Measurements from ENCODE around the gene TNFSF11. TPM values are rescaled to one million over a fixed set of nuclear protein-coding genes. Genes with fewer than 3 reads are reported as not detected.
"Not testable (repeated sequence)": the region's sequence is repeated elsewhere in the genome, so short reads cannot be mapped to it uniquely, and the experiment has no call there.

TNFSF11 gene
- total RNA-seq, 1 experiment from 2014 or later: not detected

DNA sequence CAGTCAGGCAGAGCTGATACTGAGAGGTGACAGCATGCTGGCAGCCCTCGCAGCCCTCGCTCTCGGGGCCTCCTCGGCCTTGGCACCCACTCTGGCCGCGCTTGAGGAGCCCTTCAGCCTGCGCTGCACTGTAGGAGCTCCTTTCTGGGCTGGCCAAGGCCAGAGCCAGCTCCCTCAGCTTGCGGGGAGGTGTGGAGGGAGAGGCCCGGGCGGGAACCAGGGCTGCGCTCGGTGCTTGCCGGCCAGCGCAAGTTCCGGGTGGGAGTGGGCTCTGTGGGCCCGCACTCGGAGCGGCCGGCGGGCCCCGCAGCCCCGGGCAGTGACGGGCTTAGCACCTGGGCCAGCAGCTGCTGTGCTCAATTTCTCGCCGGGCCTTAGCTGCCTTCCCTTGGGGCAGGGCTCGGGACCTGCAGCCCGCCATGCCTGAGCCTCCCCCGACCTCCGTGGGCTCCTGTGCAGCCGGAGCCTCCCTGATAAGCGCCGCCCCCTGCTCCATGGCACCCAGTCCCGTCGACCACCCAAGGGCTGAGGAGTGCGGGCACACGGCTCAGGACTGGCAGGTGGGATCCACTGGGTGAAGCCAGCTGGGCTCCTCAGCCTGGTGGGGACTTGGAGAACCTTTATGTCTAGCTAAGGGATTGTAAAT lies 14.3 kb upstream of the TNFSF11 start:
- DNase-seq (ENCODE audit: low spot score): not testable (repeated sequence)

DNA sequence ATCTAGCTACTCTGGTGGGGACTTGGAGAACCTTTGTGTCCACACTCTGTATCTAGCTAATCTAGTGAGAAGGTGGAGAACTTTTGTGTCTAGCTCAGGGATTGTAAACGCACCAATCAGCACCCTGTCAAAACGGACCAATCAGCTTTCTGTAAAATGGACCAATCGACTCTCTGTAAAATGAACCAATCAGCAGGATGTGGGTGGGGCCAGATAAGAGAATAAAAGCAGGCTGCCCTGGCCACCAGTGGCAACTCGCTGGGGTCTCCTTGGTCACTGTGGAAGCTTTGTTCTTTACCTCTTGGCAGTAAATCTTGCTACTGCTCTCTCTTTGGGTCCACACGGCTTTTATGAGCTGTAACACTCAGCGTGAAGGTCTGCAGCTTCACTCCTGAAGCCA lies 13.6 kb upstream of the TNFSF11 start:
- DNase-seq (ENCODE audit: low spot score): not testable (repeated sequence)

DNA sequence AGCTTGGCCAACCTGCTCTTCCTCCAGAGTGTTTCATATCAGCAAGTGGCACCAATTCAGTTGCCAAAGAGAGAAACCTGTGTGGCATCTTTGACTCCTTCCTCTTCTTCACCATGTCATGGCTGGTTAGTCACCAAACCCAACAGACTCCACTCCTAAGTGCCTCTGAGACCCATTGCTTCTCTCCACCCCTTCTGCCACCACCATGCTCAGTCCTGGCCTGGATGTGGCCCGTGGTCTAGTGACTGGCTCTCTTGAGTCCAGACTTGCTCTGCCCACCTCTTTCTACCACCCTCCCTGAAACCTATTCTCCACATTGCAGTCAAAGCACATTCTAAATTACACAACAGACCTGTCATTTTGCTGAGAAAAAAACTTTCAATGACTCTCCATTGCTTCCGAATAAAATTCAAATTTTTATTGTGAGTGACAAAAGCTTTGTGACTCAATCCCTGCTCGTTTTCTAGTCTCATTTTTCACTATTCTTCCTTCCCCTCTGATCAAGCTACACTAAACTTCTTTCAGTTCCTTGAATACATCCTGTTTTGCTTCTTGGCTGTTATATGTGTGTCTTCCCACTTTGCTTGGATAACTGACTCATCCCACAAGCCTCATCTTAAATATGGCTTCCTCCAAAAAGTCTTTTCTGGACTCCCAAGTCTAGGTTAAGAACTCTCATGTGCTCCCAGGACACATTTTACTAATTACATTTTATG lies 12.0 kb upstream of the TNFSF11 start:
- no peak for DNase-seq (ENCODE audit: low spot score)

DNA sequence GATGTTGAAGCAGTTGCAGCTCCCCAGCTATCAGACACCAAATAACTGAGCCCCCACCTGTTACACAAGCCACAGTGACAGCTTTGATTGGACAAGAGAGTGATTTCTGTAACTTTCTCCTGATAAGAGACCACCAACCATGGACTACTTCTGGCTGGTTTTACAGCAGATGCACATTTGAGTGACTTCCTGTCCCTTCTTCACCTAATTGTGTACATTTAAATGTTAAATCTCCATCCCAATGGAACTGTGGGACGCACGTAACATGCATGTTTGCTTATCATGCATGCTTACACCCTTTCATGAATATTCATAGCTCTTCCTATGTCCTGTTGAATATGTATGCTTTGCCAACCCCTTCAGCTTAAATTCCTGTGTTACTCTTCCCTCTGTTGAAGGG lies 6.0 kb upstream of the TNFSF11 start:
- no peak for DNase-seq (ENCODE audit: low spot score)

DNA sequence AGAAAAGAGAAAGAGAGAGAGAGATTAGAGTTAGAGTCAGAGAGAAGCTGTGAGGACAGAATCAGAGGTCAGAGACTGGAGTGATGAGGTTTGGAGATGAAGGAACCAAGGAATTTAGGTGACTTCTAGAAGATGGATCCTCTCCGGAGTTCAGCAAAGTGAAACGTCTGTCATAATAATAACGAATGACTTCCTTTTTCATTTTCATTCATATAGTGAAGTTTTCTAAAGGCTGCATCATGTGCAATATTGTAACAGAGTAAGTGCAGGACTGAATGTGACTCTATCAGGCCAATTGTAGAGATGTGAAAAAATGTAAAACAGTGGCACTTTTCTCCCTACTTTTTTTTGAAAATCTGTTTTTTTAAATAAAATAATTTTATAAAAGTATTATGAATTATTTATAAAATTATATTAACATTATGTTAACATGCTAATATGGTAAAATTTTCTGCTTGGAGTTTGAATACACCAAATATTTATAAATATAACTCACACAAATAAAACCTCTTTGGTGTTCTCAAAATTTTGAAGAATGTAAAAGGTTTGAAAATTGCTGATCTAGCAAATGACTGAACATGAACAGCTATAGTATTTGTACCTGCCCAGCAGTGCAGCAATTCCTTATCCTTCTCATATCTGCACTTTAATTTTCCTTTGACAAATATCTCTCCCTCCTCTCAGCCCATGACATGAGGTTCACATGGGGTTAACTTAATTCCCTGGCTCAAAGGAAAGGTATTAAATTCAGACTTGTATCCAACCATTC lies 4.2 kb upstream of the TNFSF11 start:
- DNase-seq (ENCODE audit: low spot score): no peak

DNA sequence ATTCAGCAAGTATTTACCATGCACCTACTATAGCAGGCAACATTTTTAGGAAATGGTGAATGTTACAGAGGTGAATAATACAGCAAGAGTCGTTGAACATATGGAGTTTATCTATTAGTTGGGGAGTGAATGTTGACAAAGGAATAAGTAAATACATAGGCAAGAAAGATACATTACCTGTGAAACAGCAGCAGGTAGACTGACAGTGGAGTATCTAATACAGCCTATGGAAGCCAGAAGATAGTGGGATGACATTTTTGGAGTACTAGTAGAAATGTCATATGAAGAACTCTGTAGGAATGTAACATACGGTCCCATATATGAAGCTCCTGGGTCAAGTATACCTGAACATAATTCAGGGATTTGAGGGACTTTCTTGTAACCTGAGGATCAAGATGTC lies 2.1 kb upstream of the TNFSF11 start:
- no peak for DNase-seq (ENCODE audit: low spot score)

DNA sequence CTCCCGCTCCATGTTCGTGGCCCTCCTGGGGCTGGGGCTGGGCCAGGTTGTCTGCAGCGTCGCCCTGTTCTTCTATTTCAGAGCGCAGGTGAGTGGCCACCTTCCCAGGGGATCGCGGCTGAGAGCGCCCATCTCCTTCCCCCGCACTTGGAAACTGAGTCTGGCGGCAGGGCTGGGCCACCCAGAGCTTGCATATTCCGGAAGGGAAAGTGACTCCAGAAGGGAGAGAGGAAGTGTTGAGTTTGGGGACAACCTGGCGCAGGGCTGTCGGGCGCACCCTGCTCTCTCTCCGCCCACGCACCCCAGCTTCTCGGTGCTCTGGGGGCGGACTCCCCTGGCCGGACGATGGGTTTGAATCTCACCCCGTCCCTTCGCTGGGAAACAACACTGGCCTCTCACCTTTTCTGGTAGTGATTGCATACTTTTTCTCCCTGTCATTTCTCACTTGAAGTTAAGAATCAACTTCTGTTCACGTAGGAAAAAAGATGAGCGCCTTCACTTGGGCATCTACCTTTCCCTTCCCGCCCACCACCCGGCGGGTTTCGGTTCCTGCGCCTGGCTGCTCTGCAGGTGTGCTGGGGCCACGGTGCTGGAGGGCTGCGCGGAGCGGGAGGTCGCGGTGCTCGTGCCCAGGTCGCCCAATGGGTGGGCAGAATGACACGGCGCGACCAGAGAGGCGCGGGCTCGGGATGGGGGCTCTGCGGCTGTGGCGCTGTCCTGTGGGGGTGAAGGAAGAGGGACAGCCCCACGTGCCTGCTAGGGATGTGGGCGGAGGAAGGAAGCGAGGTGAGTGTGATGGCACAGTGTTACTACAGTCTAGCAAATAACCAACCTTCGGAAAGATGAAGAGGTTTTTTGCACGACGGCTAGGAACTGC lies 721 bp downstream of the TNFSF11 start:
- no peak for DNase-seq (ENCODE audit: low spot score)

DNA sequence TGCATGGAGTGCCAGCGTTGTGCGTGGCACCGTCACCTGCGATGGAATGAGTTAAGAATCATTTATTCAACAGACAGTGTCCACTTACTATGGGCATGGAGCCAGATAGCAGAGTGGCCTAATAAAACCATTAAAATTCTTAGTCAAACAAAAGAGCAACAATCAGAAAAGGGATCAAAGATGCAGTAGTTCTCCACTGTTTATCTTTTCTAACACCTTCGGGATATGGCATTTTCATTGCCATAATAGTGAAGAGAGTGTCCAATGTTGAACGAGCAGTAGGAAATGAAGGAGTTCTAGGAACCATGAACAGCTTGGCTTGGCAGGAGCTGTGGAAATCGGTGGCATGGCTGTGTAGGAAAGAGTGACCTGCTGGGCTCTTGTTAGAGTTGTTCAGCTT lies 2.0 kb downstream of the TNFSF11 start:
- peak; percentile 36 for DNase-seq (ENCODE audit: low spot score)

DNA sequence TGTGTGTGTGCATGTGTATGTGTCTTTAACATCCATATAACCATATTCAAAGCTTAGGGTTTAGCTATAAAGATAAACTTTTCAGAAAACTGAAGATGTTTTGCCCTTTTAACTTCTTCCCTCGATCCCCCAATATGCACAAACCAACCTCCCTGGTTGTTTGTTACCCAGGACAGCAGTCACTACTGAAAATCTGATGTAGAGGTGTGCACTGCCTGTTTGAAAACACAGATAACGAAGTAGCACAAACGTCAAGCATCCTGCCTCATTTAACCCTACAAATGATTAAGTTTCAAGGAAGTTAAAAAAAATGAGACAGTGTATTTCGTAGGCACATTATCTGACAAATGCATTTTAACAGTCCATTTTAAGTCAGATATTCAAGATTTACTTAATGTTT lies 3.6 kb downstream of the TNFSF11 start:
- no peak for DNase-seq (ENCODE audit: low spot score)

DNA sequence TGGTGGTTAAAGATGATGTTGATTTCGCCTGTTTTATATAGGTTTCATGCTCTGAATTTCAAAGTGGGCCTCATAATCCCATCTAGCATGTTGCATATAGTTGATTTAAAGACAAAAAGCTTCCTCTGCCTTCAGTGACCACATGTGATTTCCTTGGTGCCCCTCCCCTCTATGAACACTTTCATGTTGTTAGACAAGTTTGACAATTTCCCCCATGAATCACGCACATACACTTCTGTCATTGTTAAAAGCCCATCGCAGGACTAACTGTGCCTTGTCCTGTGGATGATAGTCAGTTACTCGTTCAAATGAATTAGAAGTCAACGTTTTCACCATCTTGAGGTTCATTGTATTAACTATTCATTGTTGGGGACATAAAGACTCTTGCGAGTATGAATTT lies 6.7 kb downstream of the TNFSF11 start:
- DNase-seq (ENCODE audit: low spot score): no peak

DNA sequence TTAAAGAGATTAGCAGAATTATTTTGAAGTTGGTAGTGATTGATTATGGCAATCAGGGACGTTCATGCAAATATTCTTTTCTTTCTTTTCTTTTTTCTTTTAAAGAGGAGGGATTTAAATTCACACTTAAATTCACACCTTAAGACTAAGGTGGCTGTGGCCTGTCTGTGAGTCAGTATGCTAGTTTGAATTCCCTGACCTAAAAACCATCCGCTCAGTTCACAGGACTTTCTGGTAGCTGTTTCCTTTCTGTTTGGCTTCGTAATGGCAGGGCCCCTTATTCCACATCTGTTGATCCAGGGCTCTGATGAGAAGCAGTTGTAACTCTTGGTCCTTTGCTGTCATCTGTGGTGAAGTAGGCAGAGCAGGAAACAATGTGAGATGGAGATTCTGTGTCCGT lies 7.5 kb downstream of the TNFSF11 start:
- DNase-seq (ENCODE audit: low spot score): no peak

DNA sequence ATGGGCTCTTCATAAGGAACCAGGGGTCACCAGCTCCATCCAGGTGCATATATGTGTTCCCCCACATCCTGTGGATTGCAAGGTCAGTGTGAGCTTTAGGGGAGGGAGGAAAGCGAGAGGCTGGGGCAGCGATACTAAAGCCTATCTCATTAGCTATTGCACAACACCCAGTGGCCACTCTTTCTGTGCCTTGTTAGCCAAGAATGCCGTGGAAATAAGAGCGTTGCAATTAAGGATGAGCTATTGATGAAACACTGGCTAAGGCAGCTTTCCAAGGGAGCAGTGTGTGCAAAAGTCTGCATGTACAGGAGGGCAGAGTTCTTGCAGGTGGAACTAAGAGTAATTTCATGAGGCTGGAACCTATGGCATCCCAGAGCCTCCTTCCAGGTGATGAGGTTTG lies 17.6 kb downstream of the TNFSF11 start:
- no peak for DNase-seq (ENCODE audit: low spot score)

DNA sequence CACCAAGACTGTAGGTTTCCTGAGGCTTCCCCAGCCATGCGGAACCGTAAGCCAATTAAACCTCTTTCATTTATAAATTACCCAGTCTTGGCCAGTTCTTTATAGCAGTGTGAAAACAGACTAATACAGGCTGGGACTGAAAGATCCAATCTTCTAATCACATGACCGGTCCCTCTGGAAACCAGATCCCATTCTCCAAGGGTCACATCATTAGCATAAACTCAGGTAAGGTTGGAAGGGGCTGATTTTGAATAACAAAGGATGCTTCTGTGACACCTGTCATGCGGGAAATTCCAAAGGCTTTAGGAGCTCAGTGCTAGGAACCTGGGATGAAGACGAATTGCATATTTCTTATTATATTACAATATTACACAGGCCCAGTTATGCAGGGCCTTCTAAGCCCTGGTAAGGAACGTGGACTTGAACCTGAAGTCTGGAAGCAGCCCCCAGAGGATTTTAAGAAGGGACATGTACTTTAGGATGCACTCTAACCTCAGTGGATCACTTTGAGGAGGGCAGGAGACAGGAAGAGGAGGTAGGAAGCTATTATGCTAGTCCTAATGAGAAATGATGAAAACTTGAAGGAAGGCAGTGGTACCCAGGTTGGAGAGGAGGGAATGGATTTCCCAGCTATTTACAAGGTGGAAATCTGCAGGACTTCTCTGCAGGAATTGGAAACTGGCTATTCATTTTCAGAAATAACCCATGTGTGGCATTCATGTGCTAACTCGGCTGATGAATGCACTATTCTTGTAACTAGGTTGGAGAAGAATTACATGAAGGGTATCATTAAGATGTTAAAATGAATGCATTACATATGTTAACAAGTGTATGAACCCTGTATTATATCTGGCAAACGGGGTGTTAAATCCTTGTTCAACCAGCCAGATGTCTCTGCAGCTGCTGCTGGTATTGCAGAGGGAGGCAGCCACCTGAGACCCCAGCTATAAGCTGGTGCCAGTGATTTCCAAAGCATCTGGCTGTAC lies 19.3 kb downstream of the TNFSF11 start:
- DNase-seq (ENCODE audit: low spot score): no peak

DNA sequence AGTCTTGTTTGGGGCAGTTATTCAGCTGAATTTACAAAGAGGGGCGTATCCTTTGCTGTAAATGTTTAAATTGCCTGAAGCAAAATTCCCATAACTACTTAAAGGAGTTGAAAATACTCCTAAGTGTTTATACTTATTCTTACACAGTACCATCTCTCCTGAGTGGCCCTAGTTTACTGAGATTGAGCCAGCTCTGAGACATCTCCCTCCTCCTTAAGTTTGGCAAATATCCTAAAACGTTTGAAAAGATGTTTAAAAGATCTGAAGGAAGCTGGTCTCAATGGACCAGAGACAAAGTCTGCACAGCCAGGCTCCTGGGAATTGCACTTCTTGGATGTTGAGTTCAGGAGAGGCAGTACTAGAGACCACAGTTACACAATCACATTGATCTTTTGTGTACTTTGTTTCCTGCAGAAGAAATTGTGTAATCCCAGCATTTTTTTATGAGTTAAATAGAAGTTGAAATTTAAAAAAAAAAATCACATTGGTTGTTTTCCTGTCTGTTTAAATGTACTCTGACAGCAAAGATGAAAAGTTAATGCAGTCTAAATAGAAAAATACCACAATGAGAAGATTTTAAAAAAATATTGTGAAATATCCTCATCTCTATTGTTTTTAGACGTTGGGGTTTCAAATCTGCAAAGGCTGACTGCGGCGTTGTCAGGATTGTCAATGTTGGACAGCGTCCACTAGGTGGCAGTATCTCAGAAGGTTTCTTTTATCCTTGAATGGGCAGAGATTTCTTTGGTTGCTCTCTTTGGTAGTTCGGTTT lies 20.7 kb downstream of the TNFSF11 start:
- DNase-seq (ENCODE audit: low spot score): peak; percentile 91

DNA sequence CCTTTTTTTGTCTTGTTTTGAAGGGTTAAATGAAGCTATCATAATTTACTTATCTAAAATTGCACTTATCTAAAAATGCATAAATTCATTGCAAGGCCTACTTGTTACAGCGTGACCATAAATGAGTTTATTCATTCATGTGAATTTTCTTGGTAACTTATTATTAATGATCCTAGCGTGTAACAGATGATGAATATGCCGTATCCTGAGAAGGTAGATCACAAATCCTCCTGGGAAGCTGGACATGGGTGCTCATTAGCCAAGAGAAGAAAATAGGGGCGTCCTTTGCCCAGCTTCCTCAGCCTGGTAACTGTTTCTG lies 21.3 kb downstream of the TNFSF11 start:
- DNase-seq (ENCODE audit: low spot score): no peak

DNA sequence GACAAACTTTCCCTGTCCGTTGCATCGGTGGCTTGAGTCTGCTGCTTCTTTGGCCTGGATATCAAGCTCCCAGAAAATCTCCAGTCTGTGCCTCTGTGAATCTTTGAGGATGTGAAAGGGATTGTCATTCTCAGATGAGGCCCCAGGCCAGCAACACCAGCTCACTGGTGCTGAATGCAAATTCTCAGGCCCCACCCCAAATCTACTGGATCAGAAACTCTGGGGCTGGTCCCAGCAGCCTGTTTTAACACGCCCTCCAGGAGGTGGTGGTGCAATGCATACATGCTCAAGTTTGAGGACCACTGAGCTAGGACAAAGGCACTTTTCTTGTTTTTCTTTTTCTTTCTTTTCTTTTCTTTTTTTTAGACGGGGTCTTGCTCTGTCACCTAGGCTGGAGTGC lies 23.6 kb downstream of the TNFSF11 start:
- DNase-seq (ENCODE audit: low spot score): no peak

DNA sequence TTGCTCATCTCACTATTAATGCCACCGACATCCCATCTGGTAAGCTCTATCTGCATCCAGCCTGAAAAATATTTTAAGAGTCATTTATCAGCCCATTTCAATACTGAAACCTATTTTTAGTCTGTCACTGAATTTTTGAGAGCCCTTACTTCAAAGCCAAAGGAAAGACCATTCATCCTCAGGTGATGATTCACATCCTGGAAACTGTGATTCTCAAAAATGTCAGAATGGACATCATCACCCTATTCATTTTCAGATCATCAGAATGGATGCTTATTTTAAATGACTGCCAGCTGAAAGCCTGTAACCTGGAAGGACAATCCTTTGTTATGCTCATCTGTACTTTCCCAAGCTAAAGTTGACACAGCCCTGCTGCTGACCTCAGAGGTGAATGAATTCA lies 27.0 kb downstream of the TNFSF11 start:
- DNase-seq (ENCODE audit: low spot score): no peak

DNA sequence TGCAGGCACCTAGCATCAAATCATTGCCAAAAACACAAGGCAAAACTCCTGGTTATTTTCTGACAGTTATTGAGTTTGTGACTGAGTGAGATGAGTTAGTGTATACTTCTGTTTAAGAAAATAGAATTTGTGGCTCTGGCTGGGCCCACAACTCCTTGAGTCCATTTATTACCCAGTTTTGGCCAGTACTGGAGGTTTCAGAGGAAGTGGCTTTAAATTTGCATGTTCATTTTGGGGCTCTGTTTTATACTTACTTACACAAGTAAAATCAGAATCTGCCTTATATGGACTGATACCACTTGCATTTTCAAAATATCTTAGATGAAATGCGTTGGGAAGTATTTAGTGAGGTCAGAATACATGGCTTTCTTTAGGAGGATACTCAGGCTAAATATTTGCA lies 29.0 kb downstream of the TNFSF11 start:
- DNase-seq (ENCODE audit: low spot score): no peak

DNA sequence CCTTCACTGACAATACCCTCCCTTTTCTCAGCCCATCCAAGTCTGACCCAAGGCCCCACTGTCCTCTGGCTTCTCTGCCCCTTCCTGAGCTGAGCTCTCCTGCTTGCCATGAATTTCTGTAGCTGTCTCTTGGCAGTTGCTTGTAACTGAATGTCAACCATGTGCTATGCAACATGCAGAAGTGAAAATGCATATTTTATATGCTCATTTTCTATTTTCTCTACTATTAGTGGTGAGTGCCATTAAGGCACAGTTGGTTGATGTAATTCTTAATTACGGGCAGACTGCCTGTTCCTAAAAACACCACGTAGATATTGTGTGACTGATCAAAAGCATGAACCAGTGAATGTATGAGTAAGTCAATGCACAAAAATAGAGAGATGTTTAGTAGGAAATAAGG lies 29.6 kb downstream of the TNFSF11 start:
- no peak for DNase-seq (ENCODE audit: low spot score)

DNA sequence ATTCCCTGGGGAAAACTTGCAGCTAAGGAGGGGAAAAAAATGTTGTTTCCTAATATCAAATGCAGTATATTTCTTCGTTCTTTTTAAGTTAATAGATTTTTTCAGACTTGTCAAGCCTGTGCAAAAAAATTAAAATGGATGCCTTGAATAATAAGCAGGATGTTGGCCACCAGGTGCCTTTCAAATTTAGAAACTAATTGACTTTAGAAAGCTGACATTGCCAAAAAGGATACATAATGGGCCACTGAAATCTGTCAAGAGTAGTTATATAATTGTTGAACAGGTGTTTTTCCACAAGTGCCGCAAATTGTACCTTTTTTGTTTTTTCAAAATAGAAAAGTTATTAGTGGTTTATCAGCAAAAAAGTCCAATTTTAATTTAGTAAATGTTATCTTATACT lies 33.6 kb downstream of the TNFSF11 start:
- no peak for DNase-seq (ENCODE audit: low spot score)
